HG03521 (cell line): ENCODE results near the gene C1GALT1C1.

ENCODE experiments used
- ATAC-seq: cut with Tn5 transposase; IDR thresholded peaks from one replicate; pipeline ENCODE4 v1.9.1; 2021; ENCODE audit warnings: mild to moderate bottlenecking, moderate library complexity; ENCODE audit not compliant: unreplicated experiment

The C1GALT1C1 gene

GRCh38 chrX:120603707-120604360 is 26.0 kb downstream of the C1GALT1C1 start, which contains the start of gene MCTS1:
MCTS1 (plus strand) TSS chrX:120604101; CDS start chrX:120604237, 136 bp downstream.
- ATAC-seq: peak; percentile 92

GRCh38 chrX:120585702-120586101 is 44.2 kb downstream of the C1GALT1C1 start:
- no peak for ATAC-seq
